Peyer's patch (tissue), 4 donors: ENCODE results near the gene ABCF2. TPM values are rescaled to one million over a fixed set of nuclear protein-coding genes. Genes with fewer than 3 reads are reported as not detected.

Experiments used
- DNase-seq, 3 donors: peaks; one replicate each; pipeline ENCODE4 v3.0.0-alpha.2; 2017 to 2019
- H3K27ac ChIP-seq, 4 donors: fragments of 200-600 bp; sonication (generic); one replicate each; pipeline ENCODE4 v1.5.1; 2016 to 2019
- H3K27me3 ChIP-seq, 2 donors: fragments of 200-600 bp; sonication (generic); one replicate each; pipeline ENCODE4 v1.5.1; 2019
- H3K36me3 ChIP-seq, 3 donors: fragments of 200-600 bp; sonication (generic); one replicate each; pipeline ENCODE4 v1.5.1; 2016 to 2019
- H3K4me1 ChIP-seq, 4 donors: fragments of 200-600 bp; sonication (generic); one replicate each; pipeline ENCODE4 v1.5.1; 2016 to 2019
- H3K4me3 ChIP-seq, 4 donors: fragments of 200-600 bp; sonication (generic); 1 replicate in 3 of 4; 2 replicates in 1 of 4; pipeline ENCODE4 v1.5.1; 2016 to 2019; ENCODE audit warnings: mild to moderate bottlenecking in 1 of 4
- H3K9me3 ChIP-seq, 4 donors: fragments of 200-600 bp; sonication (generic); one replicate each; pipeline ENCODE4 v1.5.1; 2016 to 2019; ENCODE audit warnings: mild to moderate bottlenecking in 1 of 4
- POLR2A ChIP-seq, 2 donors: fragments of 450-650 bp; IDR thresholded peaks; one replicate each; pipeline ENCODE4 v1.5.1; 2017; ENCODE audit warnings: antibody characterized with exemption in 2 of 2, mild to moderate bottlenecking in 2 of 2, moderate library complexity in 2 of 2
- total RNA-seq, 4 donors: library from RNA; depleted of rRNA; stranded (reverse); fragments of >200 nt; gene quantifications; one replicate each; pipeline ENCODE4 v1.1.0, GENCODE V29; 2016
- TF ChIP-seq, protein P1 (sequence below), 6 experiments: fragments of 450-650 bp in 4 of 6; fragments of 200-600 bp in 2 of 6; sonication (generic) in 1 of 6; IDR thresholded peaks; one replicate each; pipeline ENCODE4 v1.5.1; 2017 to 2019; ENCODE audit warnings: antibody characterized with exemption in 6 of 6, mild to moderate bottlenecking in 3 of 6, moderate library complexity in 1 of 6

ABCF2 gene
- total RNA-seq, 4 donors from 2014 or later: 20.7 to 29.7 (median 26.4) TPM

DNA sequence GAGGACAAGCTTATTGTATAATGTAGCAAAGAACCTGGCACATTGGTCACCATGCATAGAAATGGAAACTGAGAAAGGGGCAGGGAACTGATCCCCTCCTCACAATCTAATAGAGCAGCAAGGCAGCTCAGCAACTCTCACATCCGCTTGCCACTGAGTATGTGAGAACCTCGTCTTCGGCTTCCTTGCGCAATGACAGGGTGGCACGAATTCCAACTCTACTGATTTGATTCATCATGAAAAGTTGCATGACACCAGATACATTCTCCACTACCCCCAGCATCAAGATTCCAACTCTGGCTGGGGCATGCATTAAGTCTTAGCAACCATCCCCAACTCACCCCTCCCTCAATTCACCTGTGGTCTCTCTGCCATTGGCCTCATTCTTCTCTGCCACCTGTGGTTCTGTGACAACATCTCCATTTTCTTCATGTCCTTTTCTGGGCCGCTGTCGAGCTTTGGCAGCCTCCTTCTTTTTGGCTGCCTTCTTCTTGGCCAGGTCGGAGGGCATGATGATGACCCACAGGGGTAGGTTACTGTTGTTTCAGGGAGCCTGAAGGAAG, 976 bp downstream of the ABCF2 start:
- no peaks in the 10 kb centered on the region for H3K27me3 ChIP-seq
- peaks cover 0 to 37% (median 0%) of the 10 kb centered on the region in 3 donors for H3K36me3 ChIP-seq
- no peak for TF ChIP-seq POLR2A (IDR thresholded peaks at IDR 0.05)
- TF ChIP-seq, protein P1, sequence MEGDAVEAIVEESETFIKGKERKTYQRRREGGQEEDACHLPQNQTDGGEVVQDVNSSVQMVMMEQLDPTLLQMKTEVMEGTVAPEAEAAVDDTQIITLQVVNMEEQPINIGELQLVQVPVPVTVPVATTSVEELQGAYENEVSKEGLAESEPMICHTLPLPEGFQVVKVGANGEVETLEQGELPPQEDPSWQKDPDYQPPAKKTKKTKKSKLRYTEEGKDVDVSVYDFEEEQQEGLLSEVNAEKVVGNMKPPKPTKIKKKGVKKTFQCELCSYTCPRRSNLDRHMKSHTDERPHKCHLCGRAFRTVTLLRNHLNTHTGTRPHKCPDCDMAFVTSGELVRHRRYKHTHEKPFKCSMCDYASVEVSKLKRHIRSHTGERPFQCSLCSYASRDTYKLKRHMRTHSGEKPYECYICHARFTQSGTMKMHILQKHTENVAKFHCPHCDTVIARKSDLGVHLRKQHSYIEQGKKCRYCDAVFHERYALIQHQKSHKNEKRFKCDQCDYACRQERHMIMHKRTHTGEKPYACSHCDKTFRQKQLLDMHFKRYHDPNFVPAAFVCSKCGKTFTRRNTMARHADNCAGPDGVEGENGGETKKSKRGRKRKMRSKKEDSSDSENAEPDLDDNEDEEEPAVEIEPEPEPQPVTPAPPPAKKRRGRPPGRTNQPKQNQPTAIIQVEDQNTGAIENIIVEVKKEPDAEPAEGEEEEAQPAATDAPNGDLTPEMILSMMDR (IDR thresholded peaks at IDR 0.05): no peak
- H3K27ac ChIP-seq: peak overlapping the region in 1 of 4 donors; percentile 75
- no peak for DNase-seq
- H3K9me3 ChIP-seq: no peaks in the 10 kb centered on the region
- H3K4me3 ChIP-seq: peak overlapping the region; percentile 55 to 87 (median 76)
- H3K4me1 ChIP-seq: peaks cover 0 to 18% (median 9%) of the 10 kb centered on the region in 4 donors

GRCh38 chr7:151223728-151224127, 3.3 kb downstream of the ABCF2 start:
- no peaks in the 10 kb centered on the region for H3K9me3 ChIP-seq
- TF ChIP-seq POLR2A (IDR thresholded peaks at IDR 0.05): no peak
- TF ChIP-seq, protein P1 (IDR thresholded peaks at IDR 0.05): no peak
- no peaks in the 10 kb centered on the region for H3K27me3 ChIP-seq
- no peak overlapping the region for H3K4me3 ChIP-seq
- peaks cover 0 to 18% (median 9%) of the 10 kb centered on the region in 4 donors for H3K4me1 ChIP-seq
- DNase-seq: peak in 1 of 3 donors; percentile 20
- no peak overlapping the region for H3K27ac ChIP-seq
- H3K36me3 ChIP-seq: peaks cover 0 to 59% (median 0%) of the 10 kb centered on the region in 3 donors

DNA sequence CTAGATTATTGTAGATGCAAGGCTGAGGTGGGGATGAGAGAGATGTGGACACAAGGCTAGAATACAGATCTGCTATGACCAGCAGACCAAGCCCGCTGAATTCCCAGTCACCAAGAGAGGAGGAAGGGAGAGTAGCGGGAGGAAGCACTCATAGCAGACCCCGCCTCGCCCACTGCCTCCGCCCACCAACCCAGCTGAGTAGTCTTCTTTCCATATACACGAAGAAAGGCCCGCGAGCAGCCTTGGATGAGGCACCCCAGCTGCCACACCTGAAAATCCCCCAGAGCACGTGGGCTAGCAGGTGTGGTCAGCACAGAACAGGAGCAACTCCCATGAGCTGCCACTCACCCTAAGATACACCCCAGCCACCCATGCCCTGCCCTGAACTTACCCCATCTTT, 8.8 kb downstream of the ABCF2 start:
- H3K27me3 ChIP-seq: no peaks in the 10 kb centered on the region
- H3K4me1 ChIP-seq: no peaks in the 10 kb centered on the region
- TF ChIP-seq, protein P1 (IDR thresholded peaks at IDR 0.05): no peak
- no peak for TF ChIP-seq POLR2A (IDR thresholded peaks at IDR 0.05)
- peaks cover 0 to 95% (median 0%) of the 10 kb centered on the region in 3 donors for H3K36me3 ChIP-seq
- DNase-seq: no peak
- H3K4me3 ChIP-seq: no peak overlapping the region
- no peaks in the 10 kb centered on the region for H3K9me3 ChIP-seq
- no peak overlapping the region for H3K27ac ChIP-seq

DNA sequence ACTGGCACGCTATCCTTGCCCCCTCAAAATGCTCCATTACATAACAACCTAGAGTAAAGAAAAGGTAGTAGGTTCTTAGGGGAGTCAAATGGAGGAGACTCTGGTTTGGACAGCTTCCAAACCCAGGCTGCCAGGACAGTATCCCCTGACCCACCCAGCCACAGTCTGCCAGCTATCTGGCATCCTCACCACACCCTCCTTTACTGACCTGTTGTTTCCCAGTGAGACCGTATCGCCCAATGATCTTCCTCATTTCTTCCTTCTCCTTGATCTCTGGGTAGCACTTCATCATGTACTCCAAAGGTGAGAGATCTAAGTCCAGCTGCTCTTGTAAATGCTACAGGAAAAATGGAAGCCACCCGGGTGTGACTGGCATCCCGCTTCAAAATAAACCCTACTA, 11.6 kb downstream of the ABCF2 start:
- TF ChIP-seq, protein P1 (IDR thresholded peaks at IDR 0.05): no peak
- TF ChIP-seq POLR2A (IDR thresholded peaks at IDR 0.05): no peak
- Histone ChIP-seq H3K27ac (peak overlapping the region in 2 of 4 donors; percentile 52), H3K27me3 (no peaks in the 10 kb centered on the region)

GRCh38 chr7:151213826-151214225, 13.2 kb downstream of the ABCF2 start:
- no peak overlapping the region for H3K27ac ChIP-seq
- peak in 1 of 3 donors; percentile 34 for DNase-seq
- no peaks in the 10 kb centered on the region for H3K4me1 ChIP-seq
- peaks cover 0 to 57% (median 0%) of the 10 kb centered on the region in 3 donors for H3K36me3 ChIP-seq
- H3K4me3 ChIP-seq: no peak overlapping the region
- H3K27me3 ChIP-seq: no peaks in the 10 kb centered on the region
- TF ChIP-seq, protein P1 (IDR thresholded peaks at IDR 0.05): no peak
- no peak for TF ChIP-seq POLR2A (IDR thresholded peaks at IDR 0.05)
- H3K9me3 ChIP-seq: no peaks in the 10 kb centered on the region

More for the DNA sequence above, 11.6 kb downstream of the ABCF2 start:
- DNase-seq: peak in 1 of 3 donors; percentile 55
- Histone ChIP-seq H3K9me3 (no peaks in the 10 kb centered on the region), H3K4me1 (no peaks in the 10 kb centered on the region), H3K4me3 (no peak overlapping the region), H3K36me3 (peaks cover 0 to 72% (median 0%) of the 10 kb centered on the region in 3 donors)
